Spleen (tissue), 11 donors: Measurements from ENCODE around the gene ANO7. TPM values are rescaled to one million over a fixed set of nuclear protein-coding genes. Genes with fewer than 3 reads are reported as not detected.
A peak's percentile ranks its signal among the peaks of the same experiment; 100 is the strongest.
"Not testable (repeated sequence)": the region's sequence is repeated elsewhere in the genome, so short reads cannot be mapped to it uniquely, and the experiment has no call there.

Source experiments
- DNase-seq: peaks from one replicate; pipeline ENCODE4 v3.0.0-alpha.2; 2020
- H3K27ac ChIP-seq, 8 donors: fragments of 200-600 bp; sonication (generic) in 7 of 8; 1 replicate in 4 of 8; 2 replicates in 4 of 8; pipeline versions ENCODE4 v1.5.0 to v1.8.0; 2016 to 2021; ENCODE audit warnings: inconsistent platforms in 4 of 8, mild to moderate bottlenecking in 4 of 8, moderate library complexity in 1 of 8
- H3K27me3 ChIP-seq, 7 donors: fragments of 200-600 bp; sonication (generic) in 6 of 7; replicated peaks in 1 of 7; 1 replicate in 4 of 7; 2 replicates in 3 of 7; pipeline versions ENCODE4 v1.5.0 to v1.8.0; 2016 to 2021; ENCODE audit warnings: inconsistent platforms in 3 of 7, mild to moderate bottlenecking in 1 of 7
- H3K36me3 ChIP-seq, 6 donors: fragments of 200-600 bp; sonication (generic) in 5 of 6; 1 replicate in 4 of 6; 2 replicates in 2 of 6; pipeline versions ENCODE4 v1.5.0 to v1.8.0; 2016 to 2021; ENCODE audit warnings: inconsistent platforms in 2 of 6
- H3K4me1 ChIP-seq, 6 donors: fragments of 200-600 bp; sonication (generic) in 5 of 6; 1 replicate in 3 of 6; 2 replicates in 3 of 6; pipeline versions ENCODE4 v1.5.0 to v1.8.0; 2016 to 2021; ENCODE audit warnings: inconsistent platforms in 3 of 6
- H3K4me3 ChIP-seq, 8 donors: fragments of 200-600 bp; sonication (generic) in 7 of 8; 1 replicate in 4 of 8; 2 replicates in 4 of 8; pipeline versions ENCODE4 v1.5.0 to v1.8.0; 2016 to 2021; ENCODE audit warnings: inconsistent platforms in 4 of 8, mild to moderate bottlenecking in 4 of 8, moderate library complexity in 2 of 8
- H3K9me3 ChIP-seq, 8 donors: fragments of 200-600 bp; sonication (generic) in 7 of 8; 1 replicate in 4 of 8; 2 replicates in 4 of 8; pipeline versions ENCODE4 v1.5.0 to v1.8.0; 2016 to 2021; ENCODE audit warnings: inconsistent platforms in 4 of 8
- CTCF ChIP-seq, 11 experiments: fragments of 200-600 bp in 7 of 11; fragments of 450-650 bp in 4 of 11; sonication (generic) in 4 of 11; IDR thresholded peaks in 8 of 11; conservative IDR thresholded peaks in 3 of 11; 1 replicate in 7 of 11; 2 replicates in 4 of 11; pipeline versions ENCODE4 v1.4.0 to v1.8.0; 2016 to 2021; ENCODE audit warnings: antibody characterized with exemption in 11 of 11, inconsistent platforms in 4 of 11, mild to moderate bottlenecking in 1 of 11
- POLR2A ChIP-seq, 3 donors: fragments of 450-650 bp; IDR thresholded peaks; one replicate each; pipeline ENCODE4 v1.5.1; 2017; ENCODE audit warnings: antibody characterized with exemption in 3 of 3, mild to moderate bottlenecking in 1 of 3
- POLR2AphosphoS5 ChIP-seq, 3 donors: sonication (generic); formaldehyde crosslinking; IDR thresholded peaks; one replicate each; pipeline ENCODE4 v1.5.1; 2017; ENCODE audit warnings: antibody characterized with exemption in 3 of 3
- WGBS, 5 donors: extraction: QIAGEN DNeasy Blood & Tissue Kit in 3 of 5; methylation state at CpG; one replicate each; pipeline versions ENCODE4 v1.1.5 to v1.1.7; 2013 to 2018; 5-methylcytosine and 5-hydroxymethylcytosine counted together
- intact Hi-C: fragments of 100-400 bp; cut with DNase I; formaldehyde crosslinking; loops from one replicate; pipeline ENCODE4 v1.15.0; 2023; ENCODE audit warnings: low total_unique reads
- polyA plus RNA-seq, 3 donors: library from polyadenylated mRNA; stranded (reverse); fragments of 200-250 nt; gene quantifications; one replicate each; pipeline ENCODE4 v1.2.1, GENCODE V29; 2013
- total RNA-seq, 7 donors: library from RNA; depleted of rRNA in 3 of 7; stranded (reverse); fragments of >200 nt in 3 of 7; fragmentation: NEBNext Ultra II Directional in 4 of 7; extraction: Animal tissue kit (Norgen Biotek cat#: 25700) in 4 of 7; gene quantifications; one replicate each; pipeline versions ENCODE4 v1.1.0 to v1.2.1, GENCODE V29; 2016 to 2021
- donor health status: healthy with polysubstance abuse.
- donor health status: DM: no; HTN: no; CAD: no; lungs with moderate emphysema.
- donor health status: DM: no; HTN: no; CAD: no.
- donor health status: Bipolar disorder and iron deficiency.
- donor health status: healthy.
- donor health status: DM: no; HTN: no; CAD: no.
- donor health status: DM: yes; HTN: yes; CAD: no.

The ANO7 gene
- total and polyA plus RNA-seq, 10 donors: 0.46 to 3.5 (median 2.4) TPM

GRCh38 chr2:241194811-241195210 lies 6.3 kb downstream of the ANO7 start:
- no peaks in the 10 kb centered on the region for H3K4me1 ChIP-seq
- intact Hi-C loops: no loop called here
- H3K27me3 ChIP-seq: no peaks in the 10 kb centered on the region
- no peak for TF ChIP-seq CTCF (IDR thresholded peaks at IDR 0.05 in 8 of 11, conservative IDR thresholded peaks at IDR 0.05 in 3 of 11)
- TF ChIP-seq POLR2AphosphoS5 (IDR thresholded peaks at IDR 0.05): no peak
- TF ChIP-seq POLR2A (IDR thresholded peaks at IDR 0.05): no peak
- H3K36me3 ChIP-seq: no peaks in the 10 kb centered on the region
- no peaks in the 10 kb centered on the region for H3K9me3 ChIP-seq
- no peak overlapping the region for H3K4me3 ChIP-seq
- 79 to 91% (median 87%) methylated on average over 9 of the region's 9 CpGs for WGBS, 5 donors
- DNase-seq: peak; percentile 11
- no peak overlapping the region for H3K27ac ChIP-seq

- TF ChIP-seq POLR2AphosphoS5 (IDR thresholded peaks at IDR 0.05) (no peak), CTCF (IDR thresholded peaks at IDR 0.05 in 8 of 11, conservative IDR thresholded peaks at IDR 0.05 in 3 of 11) (no peak), POLR2A (IDR thresholded peaks at IDR 0.05) (no peak)
- no peak overlapping the region for H3K27ac ChIP-seq
- H3K36me3 ChIP-seq: no peaks in the 10 kb centered on the region
- no peaks in the 10 kb centered on the region for H3K27me3 ChIP-seq
- peak; percentile 65 for DNase-seq
- 89 to 94% (median 90%) methylated on average over 16 to 18 of the region's 18 CpGs for WGBS, 5 donors
- no peaks in the 10 kb centered on the region for H3K9me3 ChIP-seq
- H3K4me3 ChIP-seq: no peak overlapping the region
- no peaks in the 10 kb centered on the region for H3K4me1 ChIP-seq
- intact Hi-C loops: no loop called here
Measured at GRCh38 chr2:241195506-241196130, 7.1 kb downstream of the ANO7 start.

- H3K4me1 ChIP-seq, H3K27ac ChIP-seq, intact Hi-C loops, H3K36me3 ChIP-seq, H3K4me3 ChIP-seq, DNase-seq, H3K9me3 ChIP-seq, H3K27me3 ChIP-seq: not testable (repeated sequence)
- WGBS, 5 donors: 90 to 95% (median 95%) methylated on average over 10 to 14 of the region's 14 CpGs
Measured at GRCh38 chr2:241197246-241197645, 8.8 kb downstream of the ANO7 start.

GRCh38 chr2:241197947-241198346 lies 9.5 kb downstream of the ANO7 start:
- no peaks in the 10 kb centered on the region for H3K9me3 ChIP-seq
- no peak for DNase-seq
- no peaks in the 10 kb centered on the region for H3K27me3 ChIP-seq
- WGBS, 5 donors: 86 to 93% (median 90%) methylated on average over 6 of the region's 6 CpGs
- H3K36me3 ChIP-seq: no peaks in the 10 kb centered on the region
- H3K27ac ChIP-seq: no peak overlapping the region
- intact Hi-C loops: no loop called here
- TF ChIP-seq POLR2A (IDR thresholded peaks at IDR 0.05) (no peak), CTCF (IDR thresholded peaks at IDR 0.05 in 8 of 11, conservative IDR thresholded peaks at IDR 0.05 in 3 of 11) (no peak), POLR2AphosphoS5 (IDR thresholded peaks at IDR 0.05) (no peak)
- H3K4me1 ChIP-seq: no peaks in the 10 kb centered on the region
- no peak overlapping the region for H3K4me3 ChIP-seq
